K562 (cell line): ENCODE data around the gene TPX2. TPM values are rescaled to one million over a fixed set of nuclear protein-coding genes. Genes with fewer than 3 reads are reported as not detected.

ENCODE experiments used
- ATAC-seq: fragments of 200-7000 bp; cut with Tn5 transposase; 3 replicates; pipeline ENCODE4 v1.9.1; 2020; ENCODE audit warnings: moderate library complexity
- BruUV-seq: library from RNA; stranded (reverse); fragments of 400-500 nt; replicated peaks from 2 replicates; lab custom pipeline; 2021; lab: Mats Ljungman, UMichigan
- CTCF ChIA-PET: fragments of 300-600 bp; formaldehyde crosslinking; extraction: SDS; loops from one replicate; lab custom pipeline; 2021; ENCODE audit warnings: low intra/inter-chr PET ratio; lab: Yijun Ruan, JAX
- POLR2A ChIA-PET: fragments of 300-600, 350-650 bp; sonication (Branson Sonifier 250); formaldehyde crosslinking; extraction: SDS; loops from one replicate; lab custom pipeline; 2021; ENCODE audit warnings: antibody characterized with exemption, inconsistent platforms; lab: Yijun Ruan, JAX
- DNase-seq, 4 experiments: peaks; one replicate each; pipeline versions ENCODE4 v3.0.0 to v3.0.0-alpha.2; 2011 to 2018; ENCODE audit warnings: low spot score in 3 of 4, mixed read lengths in 3 of 4; ENCODE audit errors: extremely low read depth in 1 of 4
- FAIRE-seq: peaks from 2 replicates; lab custom pipeline; 2011; peaks lifted over from hg19 to GRCh38; lab: Jason Lieb, UNC
- H2AFZ ChIP-seq: 2 replicates; pipeline ENCODE4 v1.6.0; 2011; ENCODE audit warnings: low read depth, low read length, control low read depth, inconsistent platforms
- H3K27ac ChIP-seq: fragments of 200-600 bp; 3 replicates; pipeline ENCODE4 v1.8.0; 2011; ENCODE audit warnings: low read depth, mild to moderate bottlenecking, control low read depth, inconsistent platforms, low read length, moderate library complexity, mixed read lengths; ENCODE audit errors: extremely low read depth
- H3K27me3 ChIP-seq, 2 experiments: fragments of 300-600 bp in 1 of 2; 2 replicates in 1 of 2; 3 replicates in 1 of 2; pipeline versions ENCODE4 v1.6.0 to v1.8.0; 2011; ENCODE audit warnings: inconsistent platforms in 2 of 2, low read length in 2 of 2, mild to moderate bottlenecking in 1 of 2, mixed read lengths in 1 of 2, moderate library complexity in 1 of 2; ENCODE audit not compliant: control insufficient read depth in 2 of 2, insufficient read depth in 2 of 2
- H3K36me3 ChIP-seq: fragments of 300-600 bp; 3 replicates; pipeline ENCODE4 v1.8.0; 2011; ENCODE audit warnings: mild to moderate bottlenecking, low read length, inconsistent platforms; ENCODE audit not compliant: control insufficient read depth, insufficient read depth
- H3K4me1 ChIP-seq, 2 experiments: fragments of 200-600 bp in 1 of 2; replicated peaks in 1 of 2; 2 replicates in 1 of 2; 3 replicates in 1 of 2; pipeline versions ENCODE4 v1.5.1 to v1.8.0; 2011; ENCODE audit warnings: inconsistent platforms in 2 of 2, low read length in 2 of 2, mild to moderate bottlenecking in 1 of 2, mixed read lengths in 1 of 2, moderate library complexity in 1 of 2; ENCODE audit not compliant: control insufficient read depth in 2 of 2, insufficient read depth in 2 of 2
- H3K4me2 ChIP-seq: 2 replicates; pipeline ENCODE4 v1.6.1; 2011; ENCODE audit warnings: low read length, control low read depth, inconsistent platforms, mixed read lengths; ENCODE audit not compliant: insufficient read depth
- H3K4me3 ChIP-seq: fragments of 200-600 bp; sonication (generic), shearing (Covaris generic); 2 replicates; pipeline ENCODE4 v1.5.1; 2016; ENCODE audit warnings: control low read depth, inconsistent platforms
- H3K79me2 ChIP-seq: fragments of 200-600 bp; 3 replicates; pipeline ENCODE4 v1.8.0; 2011; ENCODE audit warnings: low read length, inconsistent platforms; ENCODE audit not compliant: control insufficient read depth, insufficient read depth
- H3K9ac ChIP-seq, 2 experiments: 2 replicates each; pipeline versions ENCODE4 v1.6.0 to v1.6.1; 2011; ENCODE audit warnings: low read depth in 2 of 2, low read length in 2 of 2, control low read depth in 1 of 2, inconsistent platforms in 1 of 2, mild to moderate bottlenecking in 1 of 2, mixed read lengths in 1 of 2; ENCODE audit not compliant: insufficient read depth in 1 of 2
- H3K9me1 ChIP-seq: one replicate; pipeline ENCODE4 v1.6.0; 2011; ENCODE audit warnings: inconsistent platforms, mild to moderate bottlenecking, low read length, moderate library complexity; ENCODE audit not compliant: control insufficient read depth, insufficient read depth
- H3K9me3 ChIP-seq: replicated peaks from 2 replicates; pipeline ENCODE4 v1.5.1; 2011; ENCODE audit warnings: low read depth, low read length, inconsistent platforms; ENCODE audit not compliant: control insufficient read depth, insufficient read depth
- H4K20me1 ChIP-seq: replicated peaks from 2 replicates; pipeline ENCODE4 v1.6.1; 2011; ENCODE audit warnings: low read length, inconsistent platforms, mixed read lengths; ENCODE audit not compliant: control insufficient read depth, insufficient read depth
- CHD1 ChIP-seq: fragments of 200-600 bp; sonication (generic); IDR thresholded peaks from one replicate; pipeline ENCODE4 v1.6.1; 2012; ENCODE audit warnings: mild to moderate bottlenecking, moderate library complexity, low read length, inconsistent platforms
- ELF2 ChIP-seq: fragments of 250-450 bp; sonication (Bioruptor Pico); IDR thresholded peaks from 2 replicates; pipeline ENCODE4 v1.5.0; 2021; ENCODE audit warnings: mild to moderate bottlenecking
- KDM5B ChIP-seq: fragments of 200-600 bp; sonication (generic); IDR thresholded peaks from 2 replicates; pipeline ENCODE4 v1.6.1; 2012; ENCODE audit warnings: low read depth, mild to moderate bottlenecking, moderate library complexity, low read length, control low read depth, inconsistent platforms; ENCODE audit not compliant: insufficient replicate concordance
- L3MBTL2 ChIP-seq: fragments of 450-650 bp; IDR thresholded peaks from 2 replicates; pipeline ENCODE4 v1.6.1; 2016; ENCODE audit warnings: mild to moderate bottlenecking, moderate library complexity
- RBBP5 ChIP-seq: fragments of 200-600 bp; sonication (generic); IDR thresholded peaks from 2 replicates; pipeline ENCODE4 v1.6.1; 2012; ENCODE audit warnings: borderline replicate concordance, mild to moderate bottlenecking, low read length, control low read depth, inconsistent platforms; ENCODE audit not compliant: insufficient read depth, poor library complexity, severe bottlenecking
- RBM34 ChIP-seq: fragments of 200-400 bp; formaldehyde crosslinking; IDR thresholded peaks from 2 replicates; pipeline ENCODE4 v1.6.1; 2018; ENCODE audit warnings: low read length, borderline replicate concordance; ENCODE audit not compliant: insufficient read depth
- SIN3A ChIP-seq, 2 experiments: fragments of 150-350 bp in 1 of 2; IDR thresholded peaks; 2 replicates each; pipeline ENCODE4 v1.6.1; 2011 to 2016; ENCODE audit warnings: borderline replicate concordance in 2 of 2, low read depth in 2 of 2, low read length in 2 of 2, mild to moderate bottlenecking in 2 of 2, moderate library complexity in 2 of 2; ENCODE audit not compliant: control insufficient read depth in 1 of 2
- SP1 ChIP-seq: sonication (generic); formaldehyde crosslinking; IDR thresholded peaks from 2 replicates; pipeline ENCODE4 v1.8.1; 2022; ENCODE audit warnings: mild to moderate bottlenecking, missing genetic modification reagents
- TEAD4 ChIP-seq, 2 experiments: sonication (generic) in 1 of 2; formaldehyde crosslinking in 1 of 2; IDR thresholded peaks; 2 replicates each; pipeline versions ENCODE4 v1.6.1 to v1.8.0; 2012 to 2022; ENCODE audit warnings: borderline replicate concordance in 1 of 2, inconsistent platforms in 1 of 2, low read length in 1 of 2, mild to moderate bottlenecking in 1 of 2, missing genetic modification reagents in 1 of 2
- TOE1 ChIP-seq, 2 experiments: fragments of 450-650 bp in 1 of 2; sonication (generic) in 1 of 2; formaldehyde crosslinking in 1 of 2; IDR thresholded peaks; 2 replicates each; pipeline versions ENCODE4 v1.7.1 to v1.8.0; 2016 to 2022; ENCODE audit warnings: borderline replicate concordance in 2 of 2, mild to moderate bottlenecking in 2 of 2, antibody characterized with exemption in 1 of 2, inconsistent platforms in 1 of 2, low read depth in 1 of 2, missing genetic modification reagents in 1 of 2, moderate library complexity in 1 of 2
- WGBS: fragments of 100-300 bp; shearing (Covaris generic); methylation state at CpG from one replicate; pipeline ENCODE4 v1.1.6; 2016; ENCODE audit warnings: low coverage, mixed read lengths; ENCODE audit not compliant: insufficient coverage; ENCODE audit errors: missing lambda C conversion rate; 5-methylcytosine and 5-hydroxymethylcytosine counted together
- in situ Hi-C: fragments of 300-500 bp; cut with MboI; formaldehyde crosslinking; loops from 4 replicates; pipeline ENCODE4 v1.15.0; 2018; ENCODE audit warnings: inconsistent platforms, mixed read lengths
- intact Hi-C: fragments of 100-400 bp; cut with micrococcal nuclease; formaldehyde crosslinking; loops from 2 replicates; pipeline ENCODE4 v1.14.2; 2022
- polyA plus RNA-seq, 8 experiments: library from polyadenylated mRNA; depleted of rRNA in 4 of 8; stranded (reverse) in 5 of 8; unstranded in 3 of 8; fragments of >200 nt; fragmentation: Nextera tagmentation in 2 of 8; fragmentation: Illumina TruSeq in 1 of 8; extraction: Ambion mirVana in 2 of 8; extraction: Trizol in 1 of 8; gene quantifications; 2 replicates each; pipeline versions ENCODE4 v1.2.1 to v1.2.3, GENCODE V29; 2011 to 2014; ENCODE audit warnings: inconsistent platforms in 1 of 8, missing spikeins in 1 of 8
- total RNA-seq, 7 experiments: library from RNA; depleted of rRNA in 6 of 7; stranded (reverse); fragments of >200 nt in 6 of 7; fragmentation: Illumina TruSeq in 2 of 7; extraction: Trizol in 2 of 7; gene quantifications; 2 replicates each; pipeline versions ENCODE4 v1.2.1 to v1.2.3, GENCODE V29; 2011 to 2021; ENCODE audit warnings: low replicate concordance in 1 of 7
- TF ChIP-seq, protein P1 (sequence below): sonication (generic); formaldehyde crosslinking; IDR thresholded peaks from 2 replicates; pipeline ENCODE4 v1.8.1; 2023; ENCODE audit warnings: missing genetic modification reagents, mild to moderate bottlenecking, borderline replicate concordance

The TPX2 gene
- total and polyA plus RNA-seq, 9 of the 15 experiments (the other 6 are each of a cell fraction or from before 2014, with no cell fraction given): 48.0 to 241 (median 133) TPM

DNA sequence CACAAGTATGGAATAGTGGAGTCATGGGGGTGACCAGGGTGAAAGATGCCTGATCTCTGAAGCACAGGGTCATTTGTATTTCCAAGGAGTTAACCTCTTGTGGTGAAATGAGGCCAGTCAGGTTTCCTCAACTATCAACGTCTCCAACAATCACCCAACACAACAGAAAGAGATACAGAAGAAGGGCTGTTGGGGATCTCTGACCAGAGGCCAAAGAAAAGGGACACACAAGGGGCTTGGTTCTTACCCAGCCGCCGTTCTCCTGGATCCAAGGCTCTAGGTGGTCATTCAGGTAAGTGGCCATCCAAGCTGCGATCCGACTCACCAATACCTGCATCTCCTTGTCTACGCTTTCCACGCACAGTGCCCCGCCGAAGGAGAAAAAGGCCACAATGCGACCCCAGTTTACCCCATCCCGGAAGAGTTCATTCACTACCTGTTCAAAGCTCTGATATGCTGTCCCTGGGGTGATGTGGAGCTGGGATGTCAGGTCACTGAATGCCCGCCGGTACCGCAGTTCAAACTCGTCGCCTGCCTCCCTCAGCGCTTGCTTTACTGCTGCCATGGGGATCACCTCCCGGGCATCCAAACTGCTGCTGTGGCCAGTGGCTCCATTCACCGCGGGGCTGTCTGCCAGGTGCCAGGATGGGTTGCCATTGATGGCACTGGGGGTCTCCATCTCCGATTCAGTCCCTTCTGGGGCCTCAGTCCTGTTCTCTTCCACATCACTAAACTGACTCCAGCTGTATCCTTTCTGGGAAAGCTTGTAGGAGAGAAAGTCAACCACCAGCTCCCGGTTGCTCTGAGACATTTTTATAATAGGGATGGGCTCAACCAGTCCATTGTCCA, 17.5 kb upstream of the TPX2 start:
- Histone ChIP-seq H2AFZ (no peak overlapping the region), H4K20me1 (peaks cover 10% of the 10 kb centered on the region), H3K4me2 (peak overlapping the region; percentile 95), H3K9me3 (no peaks in the 10 kb centered on the region), H3K9ac (peak overlapping the region; percentile 92 to 94), H3K9me1 (no peaks in the 10 kb centered on the region), H3K79me2 (peaks cover 67% of the 10 kb centered on the region), H3K4me3 (peak overlapping the region; percentile 88), H3K27ac (peak overlapping the region; percentile 92; the same call in 2 of the 3 replicates), H3K4me1 (peaks cover 14 to 26% of the 10 kb centered on the region in 2 experiments; a peak in 4 of 5 replicates), H3K27me3 (no peaks in the 10 kb centered on the region), H3K36me3 (peaks cover 52% of the 10 kb centered on the region)
- DNase-seq (peak in 1 of 4 experiments; percentile 24), ATAC-seq (no peak), FAIRE-seq (no peak)
- WGBS: 0% methylated on average over 22 of the region's 22 CpGs
- ChIA-PET POLR2A (interaction anchor here (0.8 to 2.8 kb wide), 8 partner anchors 10 to 117 kb away, joined by 3 to 11 read pairs (median 4); partner anchors contain the start of gene ID1), CTCF (interaction anchor here (0.5 to 3.0 kb wide), 3 partner anchors 25 to 87 kb away, joined by 3 to 66 read pairs (median 3); no protein-coding TSS in a partner anchor)
- TF ChIP-seq CHD1 (peak; percentile 6), TOE1 (IDR thresholded peaks at IDR 0.05; ENCODE audit: borderline replicate concordance) (no peak), TOE1 (CRISPR knock-in tag; IDR thresholded peaks at IDR 0.05; ENCODE audit: borderline replicate concordance, low read depth) (no peak), SP1 (CRISPR knock-in tag) (0 out of 2 replicates have a peak, but pooled peaks have one; percentile 36), TEAD4 (IDR thresholded peaks at IDR 0.05; ENCODE audit: low read length) (peak; percentile 5; the same call in 1 of the 2 replicates), TEAD4 (CRISPR knock-in tag; IDR thresholded peaks at IDR 0.05; ENCODE audit: borderline replicate concordance) (no peak), ELF2 (peak; percentile 50; the same call in 1 of the 2 replicates), L3MBTL2 (no peak), RBM34 (no peak), SIN3A (IDR thresholded peaks at IDR 0.05; ENCODE audit: borderline replicate concordance in 2 of 2, control insufficient read depth in 1 of 2, low read depth in 2 of 2, low read length in 2 of 2) (peak in 1 of 2 experiments; percentile 55; a peak in 1 of 4 replicates), KDM5B (peak; percentile 43), RBBP5 (peak; percentile 68)
- TF ChIP-seq, protein P1, sequence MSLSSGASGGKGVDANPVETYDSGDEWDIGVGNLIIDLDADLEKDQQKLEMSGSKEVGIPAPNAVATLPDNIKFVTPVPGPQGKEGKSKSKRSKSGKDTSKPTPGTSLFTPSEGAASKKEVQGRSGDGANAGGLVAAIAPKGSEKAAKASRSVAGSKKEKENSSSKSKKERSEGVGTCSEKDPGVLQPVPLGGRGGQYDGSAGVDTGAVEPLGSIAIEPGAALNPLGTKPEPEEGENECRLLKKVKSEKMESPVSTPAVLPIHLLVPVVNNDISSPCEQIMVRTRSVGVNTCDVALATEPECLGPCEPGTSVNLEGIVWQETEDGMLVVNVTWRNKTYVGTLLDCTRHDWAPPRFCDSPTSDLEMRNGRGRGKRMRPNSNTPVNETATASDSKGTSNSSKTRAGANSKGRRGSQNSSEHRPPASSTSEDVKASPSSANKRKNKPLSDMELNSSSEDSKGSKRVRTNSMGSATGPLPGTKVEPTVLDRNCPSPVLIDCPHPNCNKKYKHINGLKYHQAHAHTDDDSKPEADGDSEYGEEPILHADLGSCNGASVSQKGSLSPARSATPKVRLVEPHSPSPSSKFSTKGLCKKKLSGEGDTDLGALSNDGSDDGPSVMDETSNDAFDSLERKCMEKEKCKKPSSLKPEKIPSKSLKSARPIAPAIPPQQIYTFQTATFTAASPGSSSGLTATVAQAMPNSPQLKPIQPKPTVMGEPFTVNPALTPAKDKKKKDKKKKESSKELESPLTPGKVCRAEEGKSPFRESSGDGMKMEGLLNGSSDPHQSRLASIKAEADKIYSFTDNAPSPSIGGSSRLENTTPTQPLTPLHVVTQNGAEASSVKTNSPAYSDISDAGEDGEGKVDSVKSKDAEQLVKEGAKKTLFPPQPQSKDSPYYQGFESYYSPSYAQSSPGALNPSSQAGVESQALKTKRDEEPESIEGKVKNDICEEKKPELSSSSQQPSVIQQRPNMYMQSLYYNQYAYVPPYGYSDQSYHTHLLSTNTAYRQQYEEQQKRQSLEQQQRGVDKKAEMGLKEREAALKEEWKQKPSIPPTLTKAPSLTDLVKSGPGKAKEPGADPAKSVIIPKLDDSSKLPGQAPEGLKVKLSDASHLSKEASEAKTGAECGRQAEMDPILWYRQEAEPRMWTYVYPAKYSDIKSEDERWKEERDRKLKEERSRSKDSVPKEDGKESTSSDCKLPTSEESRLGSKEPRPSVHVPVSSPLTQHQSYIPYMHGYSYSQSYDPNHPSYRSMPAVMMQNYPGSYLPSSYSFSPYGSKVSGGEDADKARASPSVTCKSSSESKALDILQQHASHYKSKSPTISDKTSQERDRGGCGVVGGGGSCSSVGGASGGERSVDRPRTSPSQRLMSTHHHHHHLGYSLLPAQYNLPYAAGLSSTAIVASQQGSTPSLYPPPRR (CRISPR knock-in tag): 0 out of 2 replicates have a peak, but pooled peaks have one; percentile 37
- intact Hi-C loops: loop anchor here (2.0 kb wide), 4 partner anchors 15 to 161 kb away; no protein-coding TSS in a partner anchor
- TSS peak; percentile 63 for BruUV-seq
- in situ Hi-C loops: loop anchor here (10.0 kb wide), 1 partner anchor 57 kb away; no protein-coding TSS in a partner anchor
